GM19193 (cell line): Measurements from ENCODE around the gene COX17.

Experiments used
- POLR2A ChIP-seq: IDR thresholded peaks from 4 replicates; pipeline ENCODE4 v1.6.1; 2011; ENCODE audit not compliant: insufficient read depth, insufficient read length; ENCODE audit errors: extremely low read depth

COX17 gene

GRCh38 chr3:119641416-119641815, 35.8 kb downstream of the COX17 start:
- TF ChIP-seq POLR2A: no peak

DNA sequence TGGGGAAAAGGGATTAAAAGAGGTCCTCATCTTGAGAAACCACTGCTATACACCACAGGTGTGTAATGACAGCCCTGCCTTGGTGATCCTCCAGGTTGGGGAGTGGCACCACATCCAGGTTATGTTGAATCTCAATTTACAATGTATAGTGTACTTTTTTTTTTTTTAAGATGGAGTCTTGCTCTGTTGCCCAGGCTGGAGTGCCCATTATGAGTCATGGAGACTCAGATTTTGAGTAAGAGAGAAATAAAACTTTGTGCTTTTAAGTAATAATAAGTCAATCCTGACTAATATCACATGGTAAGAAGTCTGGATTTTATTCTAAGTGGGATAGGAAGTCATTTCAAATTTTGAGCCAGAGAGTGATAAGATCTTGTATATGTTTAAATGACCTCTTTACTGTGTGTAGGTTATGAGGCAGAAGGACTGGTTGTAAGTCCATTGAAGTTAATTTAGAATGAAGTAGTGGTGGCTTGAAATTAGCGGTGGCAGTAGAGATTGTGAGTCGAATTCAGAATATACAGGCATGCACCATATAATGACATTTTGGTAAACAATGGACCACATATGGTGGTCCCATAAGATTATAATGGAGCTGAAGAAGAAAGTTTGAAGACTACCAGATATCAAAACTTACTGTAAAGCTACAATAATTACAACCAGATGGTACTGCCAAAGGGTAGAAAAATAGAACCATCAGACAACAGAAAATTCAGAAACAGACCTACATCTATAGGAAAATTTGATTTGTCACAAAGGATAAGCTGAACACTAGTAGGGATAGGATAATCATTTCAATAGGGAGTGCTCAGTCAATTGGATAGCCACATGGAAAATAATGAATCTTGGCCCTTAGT, 37.5 kb downstream of the COX17 start:
- no peak for TF ChIP-seq POLR2A

DNA sequence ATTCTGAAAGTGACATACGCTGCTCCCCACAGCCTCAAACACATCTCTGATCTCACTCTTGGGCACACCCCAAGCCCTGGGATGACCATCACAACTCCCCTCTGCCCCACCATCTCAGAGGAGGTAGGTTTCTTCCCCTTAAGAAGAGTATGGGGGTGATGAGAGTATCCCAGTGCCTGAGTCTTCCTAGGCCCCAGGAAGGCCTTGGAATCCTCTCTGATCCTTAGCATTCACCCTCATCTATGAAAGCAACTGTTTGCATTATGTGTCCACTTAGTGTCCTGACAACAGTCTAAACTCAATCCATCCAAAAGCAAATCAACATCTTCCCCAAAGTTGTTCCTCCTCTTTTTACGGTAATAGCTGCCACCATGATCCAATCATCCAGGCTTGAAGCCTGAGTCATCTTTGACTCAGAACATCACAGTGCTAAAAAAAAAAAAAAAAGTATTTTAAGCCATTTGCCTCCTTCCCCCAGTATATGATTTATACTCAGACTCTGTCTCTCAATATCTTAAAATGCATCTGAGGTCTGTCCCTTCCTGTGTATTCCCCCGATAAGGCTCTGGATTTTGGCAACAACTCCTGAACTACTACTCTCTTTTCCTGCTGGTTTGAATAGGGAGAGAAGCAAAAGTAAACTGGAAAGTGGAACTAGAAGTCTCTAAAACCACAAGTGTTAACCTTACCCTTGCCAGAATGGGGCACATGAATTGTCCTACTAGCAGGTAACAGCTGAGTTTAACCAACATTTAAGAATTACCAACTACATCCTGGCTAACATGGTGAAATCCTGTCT, 39.3 kb downstream of the COX17 start:
- TF ChIP-seq POLR2A: peak; percentile 24

DNA sequence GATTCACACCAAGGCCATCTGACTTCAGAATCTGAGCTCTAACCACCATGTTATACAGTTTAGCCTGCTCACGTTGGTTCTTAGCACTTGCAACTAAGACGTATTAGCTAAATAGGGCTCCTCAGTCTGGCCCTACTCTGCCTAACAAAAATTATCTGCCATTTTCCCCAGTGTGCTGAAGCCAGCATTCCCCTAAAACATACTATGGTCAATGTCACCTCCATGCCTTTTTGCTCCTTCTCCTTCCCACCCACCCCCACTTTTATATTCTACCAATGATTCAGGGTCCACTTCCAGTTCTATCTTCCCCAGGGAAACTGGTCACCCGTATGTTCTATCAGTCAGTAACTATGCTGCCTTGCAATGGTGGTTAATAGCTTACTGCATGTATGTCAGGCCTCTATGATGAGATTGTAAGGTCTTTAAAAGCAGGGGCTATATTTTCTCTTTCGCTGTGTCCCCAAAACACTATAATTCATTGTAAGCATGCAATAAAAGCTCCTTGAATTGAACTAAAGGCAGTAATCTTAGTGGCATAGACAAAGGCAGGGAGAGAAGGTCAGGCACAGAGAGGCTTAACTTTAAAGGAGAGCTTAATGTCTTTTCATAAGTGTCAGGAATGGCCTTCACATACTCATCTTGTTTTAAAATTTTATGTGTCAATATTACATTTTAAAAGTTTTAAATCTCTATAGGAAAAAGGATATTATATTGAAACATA, 40.2 kb downstream of the COX17 start:
- TF ChIP-seq POLR2A: no peak

DNA sequence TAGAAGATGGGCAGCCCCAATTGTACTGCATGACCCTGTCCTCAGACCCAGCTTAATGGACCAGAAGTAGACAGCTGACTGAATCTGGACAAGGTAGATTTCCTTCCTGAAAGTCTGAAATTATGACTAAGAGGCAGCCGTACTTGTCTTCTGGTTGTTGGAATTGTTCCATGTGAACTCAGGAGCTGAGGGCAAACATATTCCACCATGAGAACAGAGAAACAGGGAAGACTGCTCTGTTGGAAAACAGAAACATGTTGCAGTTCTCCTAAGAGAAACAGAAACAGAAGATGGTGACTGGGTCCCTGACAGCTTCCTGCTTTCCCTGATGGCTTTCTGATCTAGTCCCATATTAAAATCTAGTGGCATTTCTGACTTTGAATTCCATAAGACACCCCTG, 41.0 kb downstream of the COX17 start:
- TF ChIP-seq POLR2A: no peak

DNA sequence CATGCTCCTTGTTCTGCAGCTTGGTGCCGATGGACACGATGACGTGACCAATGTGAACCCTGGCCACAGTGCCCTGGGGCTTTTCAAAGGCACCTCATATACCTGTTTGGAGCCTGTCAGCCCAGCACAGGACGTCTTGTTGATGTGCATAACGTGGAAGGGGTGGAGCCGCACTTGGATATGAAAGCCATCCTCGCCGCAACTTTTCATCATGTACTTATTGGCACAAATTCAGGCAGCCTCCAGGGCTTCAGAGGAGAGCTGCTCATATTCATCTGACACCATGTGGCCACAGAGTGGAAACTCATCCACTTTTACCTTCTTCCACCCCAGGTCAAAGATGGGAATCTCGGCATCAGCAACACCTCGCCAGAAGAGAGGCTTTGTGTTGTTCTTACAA, 41.5 kb downstream of the COX17 start:
- no peak for TF ChIP-seq POLR2A

DNA sequence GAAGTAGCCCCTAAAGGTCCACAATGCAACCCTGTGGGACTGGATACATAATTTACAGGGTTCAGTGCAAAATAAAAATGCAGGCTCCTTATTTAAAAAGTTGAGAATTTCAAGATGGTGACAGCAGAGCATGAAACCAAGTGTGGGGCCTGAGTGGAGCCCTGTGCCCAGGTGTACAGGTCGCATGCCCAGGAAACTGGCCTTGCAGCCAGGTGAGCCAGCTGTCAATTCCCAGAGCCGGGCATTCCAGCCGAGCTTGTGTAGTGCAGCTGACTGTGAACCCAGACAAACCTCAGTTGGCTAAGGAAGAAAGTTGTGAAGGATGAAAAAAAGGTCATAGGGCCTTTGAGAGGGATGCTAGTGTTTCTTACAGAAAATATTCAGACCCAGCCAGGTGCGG, 44.4 kb downstream of the COX17 start:
- TF ChIP-seq POLR2A: no peak

- TF ChIP-seq POLR2A: no peak
Measured at GRCh38 chr3:119632216-119632615, 45.0 kb downstream of the COX17 start.

DNA sequence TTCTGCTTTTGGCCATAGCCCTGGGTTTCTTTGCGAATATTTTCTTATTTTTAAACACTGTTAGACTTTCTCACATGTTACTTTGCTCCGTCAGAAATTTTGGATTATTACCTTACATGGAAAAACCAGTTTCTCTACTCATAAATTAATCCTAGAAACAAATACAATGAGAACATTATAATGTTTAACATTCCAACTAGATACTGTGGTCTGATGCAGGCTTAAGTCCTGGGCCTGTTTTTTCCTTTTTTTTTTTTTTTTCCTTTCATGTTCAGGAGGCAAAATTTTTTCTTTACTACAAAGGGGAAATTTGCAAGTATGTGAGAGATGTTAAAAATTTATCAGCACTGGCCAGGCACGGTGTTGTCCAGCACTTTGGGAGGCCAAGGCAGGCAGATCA, 45.7 kb downstream of the COX17 start:
- TF ChIP-seq POLR2A: no peak

DNA sequence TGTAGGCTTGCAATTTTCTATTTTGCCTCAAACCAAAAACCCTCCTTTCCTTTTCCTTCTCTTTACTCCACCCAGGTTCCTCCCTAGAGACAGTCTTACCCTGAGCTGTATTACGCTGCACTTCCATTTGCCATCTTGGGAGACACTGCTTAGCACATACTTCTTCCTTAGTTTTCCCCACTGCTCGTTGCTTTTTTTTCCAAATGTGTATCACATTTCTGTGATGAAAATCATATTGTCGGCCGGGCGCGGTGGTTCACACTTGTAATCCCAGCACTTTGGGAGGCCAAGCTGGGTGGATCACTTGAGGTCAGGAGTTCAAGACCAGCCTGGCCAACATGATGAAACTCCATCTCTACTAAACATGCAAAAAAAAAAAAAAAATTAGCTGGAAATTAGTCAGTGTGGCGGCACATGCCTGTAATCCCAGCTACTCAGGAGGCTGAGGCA, 46.3 kb downstream of the COX17 start:
- TF ChIP-seq POLR2A: no peak

- TF ChIP-seq POLR2A: peak; percentile 2
Measured at GRCh38 chr3:119630128-119630879, 46.9 kb downstream of the COX17 start.

DNA sequence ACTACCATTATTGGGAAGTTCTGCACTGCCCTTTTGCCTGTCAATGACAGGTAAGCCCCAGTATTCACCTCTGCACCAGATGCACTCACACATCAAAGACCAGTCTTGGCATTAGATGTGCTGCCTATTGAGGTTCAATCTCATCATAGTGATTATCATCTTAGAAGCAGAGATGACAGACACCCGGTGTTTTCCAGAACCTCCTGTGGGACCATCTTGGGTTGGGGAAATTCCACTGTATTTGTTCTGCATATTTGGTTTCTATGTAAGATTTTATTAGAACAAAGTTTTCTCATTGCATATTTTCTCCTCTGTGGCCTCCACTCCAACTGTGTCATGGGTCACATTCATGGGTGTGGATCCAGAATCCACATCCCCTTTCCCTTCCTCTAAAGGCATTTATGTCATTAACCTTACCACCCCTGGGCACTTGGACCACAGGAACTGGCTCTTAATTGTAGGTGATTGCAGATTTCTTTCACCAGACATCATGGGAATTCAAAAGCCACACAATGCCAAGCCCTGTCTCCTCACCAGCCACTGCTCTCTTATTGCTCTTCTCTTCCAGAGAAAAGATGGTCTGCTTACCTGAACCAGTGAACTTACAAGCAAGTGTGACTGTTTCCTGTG, 48.3 kb downstream of the COX17 start:
- no peak for TF ChIP-seq POLR2A

DNA sequence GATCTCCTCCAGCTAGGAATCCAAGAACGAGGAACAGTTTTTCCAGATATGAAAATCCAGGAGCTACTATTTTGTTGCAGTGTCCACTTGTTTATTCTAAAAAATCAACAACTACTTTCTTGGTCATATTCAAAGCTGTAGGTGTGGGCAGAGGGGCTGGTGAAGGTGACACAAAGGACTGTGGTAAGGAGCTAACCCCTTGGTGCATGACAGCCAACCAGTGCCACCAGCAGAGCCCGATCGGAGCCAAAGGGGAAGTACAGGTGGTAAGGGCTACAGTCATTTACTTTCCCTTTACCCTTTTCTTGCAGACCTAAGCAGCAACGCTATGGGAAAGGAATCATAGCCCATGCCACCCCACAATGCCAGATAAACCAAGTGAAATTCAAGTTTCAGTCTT, 48.8 kb downstream of the COX17 start:
- peak; percentile 21 for TF ChIP-seq POLR2A

- no peak for TF ChIP-seq POLR2A
Measured at GRCh38 chr3:119627461-119627860, 49.7 kb downstream of the COX17 start.

GRCh38 chr3:119626196-119626595, 51.0 kb downstream of the COX17 start:
- no peak for TF ChIP-seq POLR2A
